ENCODE results near the gene CNN2.

Gene CNN2

GRCh38 chr19:995051-995827, 31.2 kb upstream of the CNN2 start:
- no peak for DNase-seq (ENCODE audit: low read depth, low spot score)

- DNase-seq (ENCODE audit: low read depth, low spot score) = no peak
Observed at GRCh38 chr19:996051-996838, 30.2 kb upstream of the CNN2 start.

- DNase-seq (ENCODE audit: low read depth, low spot score) = no peak
Observed at GRCh38 chr19:998064-998463, 28.3 kb upstream of the CNN2 start.

- no peak for DNase-seq (ENCODE audit: low read depth, low spot score)
Observed at GRCh38 chr19:999379-999719, 27.1 kb upstream of the CNN2 start.

- DNase-seq (ENCODE audit: low read depth, low spot score) = no peak
Observed at GRCh38 chr19:1000095-1000494, 26.3 kb upstream of the CNN2 start, which contains the start of gene GRIN3B. Gene GRIN3B (plus strand): TSS chr19:1000419. CDS start chr19:1000438, 19 bp downstream.

GRCh38 chr19:1000591-1001537, 25.5 kb upstream of the CNN2 start:
- DNase-seq (ENCODE audit: low read depth, low spot score) = no peak

GRCh38 chr19:1001538-1002166, 24.8 kb upstream of the CNN2 start:
- no peak for DNase-seq (ENCODE audit: low read depth, low spot score)

GRCh38 chr19:1002600-1002999, 23.8 kb upstream of the CNN2 start:
- no peak for DNase-seq (ENCODE audit: low read depth, low spot score)

- DNase-seq (ENCODE audit: low read depth, low spot score) = no peak
Observed at GRCh38 chr19:1003283-1003682, 23.1 kb upstream of the CNN2 start.

- no peak for DNase-seq (ENCODE audit: low read depth, low spot score)
Observed at GRCh38 chr19:1004204-1004802, 22.1 kb upstream of the CNN2 start.

- DNase-seq (ENCODE audit: low read depth, low spot score) = no peak
Observed at GRCh38 chr19:1004803-1005664, 21.4 kb upstream of the CNN2 start.

- DNase-seq (ENCODE audit: low read depth, low spot score) = no peak
Observed at GRCh38 chr19:1006711-1007398, 19.6 kb upstream of the CNN2 start.

GRCh38 chr19:1007399-1008251, 18.8 kb upstream of the CNN2 start:
- DNase-seq (ENCODE audit: low read depth, low spot score) = no peak

- no peak for DNase-seq (ENCODE audit: low read depth, low spot score)
Observed at GRCh38 chr19:1008268-1009040, 18.0 kb upstream of the CNN2 start.

- no peak for DNase-seq (ENCODE audit: low read depth, low spot score)
Observed at GRCh38 chr19:1009041-1009980, 17.1 kb upstream of the CNN2 start.

- no peak for DNase-seq (ENCODE audit: low read depth, low spot score)
Observed at GRCh38 chr19:1009981-1010538, 16.3 kb upstream of the CNN2 start.
